HG02973 (cell line): Measurements from ENCODE around the gene SPOCK1.
"Not testable (repeated sequence)": the region's sequence is repeated elsewhere in the genome, so short reads cannot be mapped to it uniquely, and the experiment has no call there.

Experiments
- ATAC-seq: cut with Tn5 transposase; IDR thresholded peaks from one replicate; pipeline ENCODE4 v1.9.1; 2021; ENCODE audit warnings: moderate library complexity; ENCODE audit not compliant: unreplicated experiment

The SPOCK1 gene

DNA sequence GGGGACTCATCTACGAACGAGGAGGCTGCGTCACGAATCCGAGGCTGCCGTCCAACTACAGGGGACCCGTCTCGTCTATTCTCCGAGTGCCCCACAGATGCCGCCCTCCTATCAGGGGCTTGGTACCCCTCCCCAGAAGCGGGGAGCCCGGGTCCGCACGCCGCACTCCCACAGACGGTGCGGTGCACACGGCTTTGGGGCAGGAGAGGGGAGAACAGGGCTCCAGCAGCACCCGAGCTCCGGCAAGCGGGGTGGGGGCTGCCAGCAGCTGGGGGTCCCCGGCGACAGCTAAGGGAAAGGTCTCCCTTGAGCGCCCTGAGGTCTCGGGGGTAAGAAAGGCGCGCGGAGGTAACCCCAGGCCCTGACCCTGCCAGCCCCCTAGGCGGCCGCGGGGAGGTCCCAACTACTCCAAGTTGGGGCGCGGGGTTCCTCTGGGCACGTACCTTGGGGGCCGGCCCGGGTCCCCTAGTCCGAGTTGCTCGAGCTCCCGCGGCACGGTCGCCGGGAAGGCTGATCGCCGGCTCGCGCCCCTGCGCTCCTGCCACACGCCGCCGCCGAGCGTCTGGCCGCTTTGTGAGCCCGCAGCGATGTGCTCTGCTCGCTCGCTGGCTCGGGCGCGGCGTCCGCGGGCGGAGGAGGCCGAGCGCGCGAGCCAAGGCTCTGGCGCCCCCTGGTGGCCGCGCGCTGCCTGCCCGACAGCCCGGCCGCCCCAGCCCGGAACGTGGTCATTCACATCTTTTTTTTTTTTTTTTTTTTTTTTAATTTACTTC lies at the start of gene SPOCK1:
Gene SPOCK1 (minus strand): TSS at position 591 of the 770 bp plus-strand sequence.
- ATAC-seq = peak; percentile 90

GRCh38 chr5:137545956-137546355 lies 46.8 kb upstream of the SPOCK1 start:
- ATAC-seq = no peak

- ATAC-seq = not testable (repeated sequence)
Measured at GRCh38 chr5:137535449-137535848, 36.3 kb upstream of the SPOCK1 start.

- no peak for ATAC-seq
Measured at GRCh38 chr5:137533963-137534362, 34.8 kb upstream of the SPOCK1 start.

DNA sequence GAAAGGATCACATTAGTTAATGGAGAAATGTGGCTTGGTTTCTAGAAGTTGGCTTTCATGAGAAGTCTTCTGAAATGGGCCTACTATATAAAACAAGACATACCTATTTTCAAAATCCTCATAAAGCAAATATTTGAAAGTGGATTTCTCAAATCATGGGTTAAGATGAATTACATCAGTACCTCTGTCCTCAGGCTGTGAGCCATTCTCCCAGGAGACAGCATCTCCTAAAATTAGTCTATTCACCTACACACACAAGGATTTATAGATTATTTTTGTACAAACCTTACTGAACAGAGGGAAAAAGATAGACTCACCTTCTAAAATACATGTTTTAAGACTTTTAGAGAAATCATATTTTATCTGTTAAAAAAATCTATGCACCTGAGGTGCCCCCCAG lies 32.1 kb upstream of the SPOCK1 start:
- no peak for ATAC-seq

DNA sequence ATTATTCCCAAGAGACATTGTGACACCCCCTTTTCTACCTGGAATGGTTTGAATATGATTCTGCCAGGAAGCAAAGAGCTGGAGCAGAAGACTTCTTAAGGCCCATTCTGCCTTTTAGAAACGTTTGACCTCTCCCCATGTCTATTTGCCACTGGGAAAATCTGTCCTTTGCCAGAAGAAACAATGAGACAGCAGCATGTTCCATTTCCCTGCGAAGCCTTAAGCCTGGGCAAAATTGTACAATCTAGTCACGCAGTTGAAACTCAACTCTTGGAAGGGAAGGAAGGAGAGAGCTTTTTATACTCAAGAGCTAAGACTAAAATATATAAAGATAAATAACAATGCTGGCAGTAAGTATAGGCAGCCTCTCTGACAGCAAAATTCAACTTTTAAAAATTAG lies 22.1 kb upstream of the SPOCK1 start:
- no peak for ATAC-seq

DNA sequence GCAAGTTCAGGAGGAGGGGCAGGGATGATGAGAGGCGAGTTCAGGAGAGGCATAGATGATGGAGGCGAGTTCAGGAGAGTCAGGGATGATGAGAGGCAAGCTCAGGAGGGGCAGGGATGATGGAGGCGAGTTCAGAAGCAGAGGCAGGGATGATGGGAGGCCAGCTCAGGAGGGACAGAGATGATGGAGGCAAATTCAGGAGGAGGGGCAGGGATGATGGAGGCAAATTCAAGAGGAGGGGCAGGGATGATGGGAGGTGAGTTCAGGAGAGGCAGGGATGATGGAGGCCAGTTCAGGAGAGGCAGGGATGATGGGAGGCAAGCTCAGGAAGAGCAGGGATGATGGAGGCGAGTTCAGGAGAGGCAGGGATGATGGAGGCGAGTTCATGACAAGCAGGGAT lies 17.8 kb upstream of the SPOCK1 start:
- ATAC-seq = no peak

GRCh38 chr5:137516251-137516797 lies 17.2 kb upstream of the SPOCK1 start:
- no peak for ATAC-seq

DNA sequence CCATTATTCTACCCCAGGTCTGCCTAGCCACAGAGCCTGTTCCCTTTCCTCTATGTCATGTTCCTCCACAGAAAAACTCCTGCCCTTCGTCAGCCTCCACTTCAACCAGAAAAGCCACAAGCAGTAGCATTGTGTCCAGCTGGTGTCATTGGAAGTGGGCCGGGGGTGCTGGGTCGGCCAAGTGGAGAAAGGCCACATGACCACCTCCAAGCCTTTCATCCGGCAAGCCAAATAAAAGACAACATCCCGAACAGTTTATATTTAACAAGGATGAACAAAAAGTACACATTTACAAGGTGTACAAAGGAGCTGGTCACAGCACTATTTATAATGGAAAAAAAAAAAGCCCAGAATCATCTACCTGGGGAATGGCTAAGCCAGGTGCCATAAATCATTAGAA lies 16.1 kb upstream of the SPOCK1 start:
- no peak for ATAC-seq

DNA sequence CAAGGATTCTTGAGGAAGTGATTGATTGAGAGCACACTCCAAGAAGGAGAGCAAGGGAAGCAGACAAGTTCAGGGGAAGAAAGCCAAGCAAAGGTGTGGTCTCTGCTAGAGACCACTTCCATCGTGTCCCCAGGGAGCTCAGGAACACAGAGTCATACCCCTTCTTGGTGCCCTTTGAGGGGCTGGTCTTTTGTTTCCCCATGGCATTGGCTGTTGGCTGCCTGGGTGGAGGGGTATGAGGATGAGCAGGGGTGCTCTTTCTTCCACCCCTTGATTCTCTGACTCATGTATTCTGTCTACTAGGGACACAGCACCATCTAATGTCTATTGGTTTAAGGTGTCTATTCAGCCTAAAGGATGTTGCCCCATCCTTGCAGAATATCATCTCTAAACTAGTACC lies 11.5 kb upstream of the SPOCK1 start:
- no peak for ATAC-seq

DNA sequence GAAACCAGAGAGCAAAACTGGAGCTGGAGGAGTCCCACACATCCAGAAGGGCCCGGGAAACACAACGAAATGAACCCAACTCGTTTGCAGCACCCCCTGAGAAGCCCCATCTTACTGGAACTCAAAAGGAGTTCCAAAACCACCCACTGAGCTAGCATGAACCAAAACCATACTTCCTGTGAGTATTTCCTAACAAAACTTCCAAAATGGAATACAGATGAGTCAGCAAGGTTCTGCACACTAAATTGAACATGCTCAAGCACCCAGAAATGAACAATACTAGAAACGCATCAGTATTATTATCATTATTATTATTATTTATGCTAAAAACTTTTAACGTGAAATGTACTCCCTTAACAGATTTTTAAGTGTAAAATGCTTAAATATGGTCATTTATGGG lies 8.0 kb upstream of the SPOCK1 start:
- ATAC-seq = no peak

GRCh38 chr5:137506296-137506695 lies 7.2 kb upstream of the SPOCK1 start:
- no peak for ATAC-seq

GRCh38 chr5:137504916-137505315 lies 5.8 kb upstream of the SPOCK1 start:
- no peak for ATAC-seq

DNA sequence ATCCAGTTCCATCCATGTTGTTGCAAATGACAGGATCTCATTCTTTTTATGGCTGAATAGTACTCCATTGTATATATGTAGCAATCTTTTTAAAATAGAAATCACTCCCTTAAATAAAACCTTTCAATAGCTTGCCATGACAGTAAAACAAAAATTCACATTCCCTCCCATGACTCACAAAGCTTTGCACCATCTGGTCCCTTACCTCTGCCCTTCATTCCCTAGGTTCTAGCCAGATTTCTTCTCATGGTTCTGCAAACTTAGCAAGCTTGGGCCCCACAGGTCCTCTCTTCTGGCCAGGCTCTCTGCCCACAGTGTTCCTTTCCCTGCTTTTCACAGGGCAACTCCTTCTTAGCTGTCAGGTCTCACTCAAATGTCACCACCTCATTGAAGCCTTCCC lies 4.3 kb upstream of the SPOCK1 start:
- no peak for ATAC-seq

DNA sequence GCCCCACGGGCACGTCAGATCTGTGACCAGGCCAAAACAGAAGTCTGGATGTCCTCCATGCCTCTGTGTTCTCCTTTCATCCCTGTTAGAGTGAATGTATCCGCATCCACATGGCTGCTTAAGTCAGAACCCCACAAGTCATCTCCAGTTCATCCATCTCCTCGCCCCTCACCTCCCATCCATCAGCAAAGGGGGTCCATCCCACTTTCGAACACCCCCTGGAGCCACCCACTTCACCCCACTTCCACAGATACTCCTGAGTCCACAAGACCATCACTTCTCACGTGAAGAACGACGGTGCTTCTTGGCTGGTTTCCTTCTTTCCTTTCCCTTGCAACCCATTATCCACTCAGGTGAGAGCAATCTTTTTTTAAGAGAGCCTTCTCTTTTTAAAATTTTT lies 3.5 kb upstream of the SPOCK1 start:
- ATAC-seq = no peak

- no peak for ATAC-seq
Measured at GRCh38 chr5:137501846-137502406, 2.8 kb upstream of the SPOCK1 start.

- ATAC-seq = no peak
Measured at GRCh38 chr5:137501226-137501625, 2.1 kb upstream of the SPOCK1 start.

DNA sequence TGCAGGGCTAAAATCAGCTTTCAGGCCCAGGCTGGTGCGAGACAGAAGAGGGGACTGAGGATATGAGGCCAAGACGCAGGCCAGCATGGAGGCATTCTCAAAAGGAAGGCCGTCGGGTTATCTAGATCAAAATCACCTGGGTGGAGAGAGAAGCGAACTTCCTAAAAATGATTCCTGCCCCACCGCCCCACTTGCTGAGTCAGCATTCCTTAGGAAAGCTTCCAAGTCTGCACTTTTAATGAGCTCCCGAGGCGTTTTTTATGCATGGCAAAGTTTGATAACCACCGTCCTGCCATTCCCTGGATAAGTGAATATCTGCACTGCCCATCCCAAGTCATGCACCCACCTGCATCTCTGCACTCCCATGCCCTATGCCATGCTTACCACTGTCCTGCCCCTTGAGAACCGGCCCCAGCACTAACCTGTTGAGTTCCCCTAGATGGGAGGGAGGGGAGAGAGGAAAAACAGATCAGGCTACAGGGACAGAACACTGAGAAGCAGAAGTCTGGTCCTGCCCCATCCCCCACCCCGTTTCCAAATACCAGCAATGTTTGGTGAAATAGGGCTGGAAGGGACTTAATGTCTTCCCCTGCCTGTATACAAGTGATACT lies 1.6 kb upstream of the SPOCK1 start:
- ATAC-seq = no peak

GRCh38 chr5:137499506-137499847 lies 351 bp upstream of the SPOCK1 start:
- ATAC-seq = not testable (repeated sequence)

DNA sequence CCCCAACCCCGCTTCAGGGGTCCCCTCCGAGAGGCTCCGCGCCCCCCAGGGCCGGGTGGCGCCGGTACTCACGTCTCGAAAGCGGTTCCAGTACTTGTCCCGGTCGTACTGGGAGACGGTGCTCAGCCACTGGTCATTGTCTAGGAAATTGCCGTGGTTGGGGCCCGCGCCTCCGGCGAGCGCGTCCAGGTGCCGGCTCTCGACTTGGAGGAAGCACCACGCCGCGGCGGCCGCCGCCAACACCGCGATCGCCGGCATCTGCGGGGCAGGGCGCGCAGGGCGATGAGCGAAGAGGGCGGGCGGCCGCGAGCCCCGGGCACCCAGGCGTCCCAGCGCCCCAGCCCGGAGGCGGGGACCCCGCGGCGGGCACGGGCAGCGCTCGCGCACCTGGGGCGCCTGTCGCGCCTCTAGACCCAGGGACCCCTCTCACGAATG lies 808 bp downstream of the SPOCK1 start:
- no peak for ATAC-seq

DNA sequence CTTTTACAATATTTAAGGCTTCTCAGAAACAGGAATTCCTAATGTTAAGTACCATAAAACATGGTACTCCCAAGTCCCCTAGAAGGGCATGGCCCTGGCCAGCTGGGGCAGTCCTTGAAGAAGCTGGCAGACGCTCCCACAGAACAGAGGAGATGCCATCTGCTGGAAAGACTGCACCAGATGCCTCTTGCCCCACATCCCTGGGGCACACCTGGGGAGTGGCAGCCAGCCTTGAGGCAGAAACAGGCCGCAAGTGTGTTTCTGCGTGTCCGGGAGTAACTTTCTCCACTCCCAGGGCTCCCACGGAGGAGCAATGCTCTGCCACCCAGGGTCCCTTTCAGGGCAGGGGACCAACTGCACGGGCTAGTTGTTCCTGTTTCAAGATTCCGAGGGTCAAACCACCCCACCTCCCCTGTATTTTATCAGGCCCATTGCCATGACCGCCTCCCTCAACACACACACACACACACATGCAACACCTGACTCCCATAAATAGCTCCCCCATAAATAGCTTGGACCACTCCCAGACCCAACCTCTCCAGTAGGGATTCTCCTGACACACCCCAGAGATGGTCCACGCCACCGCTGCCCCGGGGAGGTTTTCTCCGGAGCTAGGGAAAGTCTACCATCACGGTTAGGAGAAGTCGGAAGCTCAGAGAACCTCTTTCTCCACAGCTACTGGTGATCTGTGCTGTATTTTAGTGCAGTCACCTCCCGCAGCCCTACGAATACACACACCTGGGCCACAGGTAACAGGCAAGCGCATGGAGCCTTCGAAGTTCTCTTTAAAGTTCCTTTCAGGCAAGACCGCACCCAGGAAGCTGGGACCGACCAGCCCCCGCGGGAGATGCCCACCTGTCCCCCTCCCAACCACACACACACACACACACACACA lies 1.5 kb downstream of the SPOCK1 start:
- no peak for ATAC-seq
